GM12891 (cell line): ENCODE data around the gene CD69.

Experiments
- POLR2AphosphoS5 ChIP-seq: IDR thresholded peaks from 2 replicates; pipeline ENCODE4 v1.6.1; 2011; ENCODE audit warnings: low read depth, low read length, control low read depth
- TAF1 ChIP-seq: IDR thresholded peaks from 2 replicates; pipeline ENCODE4 v1.6.1; 2011; ENCODE audit warnings: low read depth, low read length, control low read depth

DNA sequence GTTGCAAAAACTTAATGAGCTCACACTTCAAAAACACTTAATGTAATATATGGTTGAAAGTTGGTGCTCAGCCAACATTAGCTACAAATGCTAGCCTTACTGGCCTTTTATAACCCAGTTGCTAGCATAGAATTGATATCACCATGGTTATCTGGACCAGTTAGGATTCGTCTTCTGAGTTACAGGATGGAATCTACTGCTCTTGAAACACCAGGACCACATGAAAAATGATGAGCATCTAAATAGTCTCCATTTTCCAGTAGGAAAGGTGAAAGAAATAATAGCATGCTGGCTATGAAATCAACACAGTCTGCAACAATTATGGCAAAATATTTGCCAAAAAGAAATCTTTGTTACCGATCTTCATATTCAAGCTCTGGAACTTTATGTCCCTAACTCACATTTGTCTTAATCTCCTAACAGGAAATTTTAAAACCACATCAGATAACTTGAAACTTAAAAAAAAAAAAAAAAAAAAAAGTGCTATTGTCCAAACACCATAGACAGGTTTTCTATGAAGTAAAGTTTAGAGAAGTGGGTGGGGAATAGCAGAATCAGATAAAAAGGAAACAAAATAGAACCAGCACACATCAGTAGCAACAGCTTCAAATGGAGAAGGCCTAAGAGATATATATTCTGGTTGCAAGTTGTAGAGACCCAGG lies 12.6 kb upstream of the CD69 start:
- no peak for TF ChIP-seq POLR2AphosphoS5
- TF ChIP-seq TAF1, result no peak
